Epithelial cell of esophagus (primary cell): ENCODE measurements around the gene RGMA.
A peak's percentile ranks its signal among the peaks of the same experiment; 100 is the strongest.

Experiments
- DNase-seq: peaks from one replicate; pipeline ENCODE4 v3.0.0; 2010; ENCODE audit warnings: low read depth
- H3K4me3 ChIP-seq: 2 replicates; pipeline ENCODE4 v1.5.1; 2011; ENCODE audit warnings: mild to moderate bottlenecking, low read length, control low read depth
- TF ChIP-seq, protein P1 (sequence below): IDR thresholded peaks from 2 replicates; pipeline ENCODE4 v1.5.1; 2011; ENCODE audit warnings: low read depth, mild to moderate bottlenecking, low read length, control low read depth, inconsistent platforms; ENCODE audit not compliant: insufficient read depth; ENCODE audit errors: missing control alignments

RGMA gene

DNA sequence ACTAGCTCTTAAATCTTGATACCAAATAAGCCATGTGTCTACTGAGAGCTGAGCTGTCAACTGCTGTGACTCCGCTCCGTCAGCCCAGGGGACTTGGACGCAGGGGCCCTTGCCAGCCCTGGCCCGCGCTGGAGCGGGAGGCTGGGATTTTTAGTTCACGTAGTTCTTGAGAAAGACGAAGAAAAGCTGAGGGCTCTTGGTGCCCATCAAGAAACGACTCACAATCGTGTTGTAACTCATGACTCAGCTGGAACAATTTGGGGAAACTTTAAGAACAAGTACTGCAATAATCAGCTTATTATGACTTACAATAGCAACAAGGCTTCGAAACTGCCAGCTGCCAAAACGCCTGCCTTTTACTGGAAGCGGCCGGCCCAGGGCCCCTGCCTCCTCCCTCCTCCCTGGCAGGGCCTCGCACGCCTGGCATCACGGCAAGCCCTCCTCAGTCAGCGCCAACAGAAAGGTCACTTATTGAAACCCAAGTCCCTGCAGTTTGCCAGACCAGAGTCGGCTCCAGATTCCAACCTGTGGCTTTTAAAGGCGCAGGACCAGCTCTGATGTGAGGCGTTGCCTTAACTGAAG is 60.3 kb downstream of the RGMA start:
- TF ChIP-seq, protein P1, sequence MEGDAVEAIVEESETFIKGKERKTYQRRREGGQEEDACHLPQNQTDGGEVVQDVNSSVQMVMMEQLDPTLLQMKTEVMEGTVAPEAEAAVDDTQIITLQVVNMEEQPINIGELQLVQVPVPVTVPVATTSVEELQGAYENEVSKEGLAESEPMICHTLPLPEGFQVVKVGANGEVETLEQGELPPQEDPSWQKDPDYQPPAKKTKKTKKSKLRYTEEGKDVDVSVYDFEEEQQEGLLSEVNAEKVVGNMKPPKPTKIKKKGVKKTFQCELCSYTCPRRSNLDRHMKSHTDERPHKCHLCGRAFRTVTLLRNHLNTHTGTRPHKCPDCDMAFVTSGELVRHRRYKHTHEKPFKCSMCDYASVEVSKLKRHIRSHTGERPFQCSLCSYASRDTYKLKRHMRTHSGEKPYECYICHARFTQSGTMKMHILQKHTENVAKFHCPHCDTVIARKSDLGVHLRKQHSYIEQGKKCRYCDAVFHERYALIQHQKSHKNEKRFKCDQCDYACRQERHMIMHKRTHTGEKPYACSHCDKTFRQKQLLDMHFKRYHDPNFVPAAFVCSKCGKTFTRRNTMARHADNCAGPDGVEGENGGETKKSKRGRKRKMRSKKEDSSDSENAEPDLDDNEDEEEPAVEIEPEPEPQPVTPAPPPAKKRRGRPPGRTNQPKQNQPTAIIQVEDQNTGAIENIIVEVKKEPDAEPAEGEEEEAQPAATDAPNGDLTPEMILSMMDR = no peak
- no peak overlapping the region for H3K4me3 ChIP-seq
- peak; percentile 95 for DNase-seq

DNA sequence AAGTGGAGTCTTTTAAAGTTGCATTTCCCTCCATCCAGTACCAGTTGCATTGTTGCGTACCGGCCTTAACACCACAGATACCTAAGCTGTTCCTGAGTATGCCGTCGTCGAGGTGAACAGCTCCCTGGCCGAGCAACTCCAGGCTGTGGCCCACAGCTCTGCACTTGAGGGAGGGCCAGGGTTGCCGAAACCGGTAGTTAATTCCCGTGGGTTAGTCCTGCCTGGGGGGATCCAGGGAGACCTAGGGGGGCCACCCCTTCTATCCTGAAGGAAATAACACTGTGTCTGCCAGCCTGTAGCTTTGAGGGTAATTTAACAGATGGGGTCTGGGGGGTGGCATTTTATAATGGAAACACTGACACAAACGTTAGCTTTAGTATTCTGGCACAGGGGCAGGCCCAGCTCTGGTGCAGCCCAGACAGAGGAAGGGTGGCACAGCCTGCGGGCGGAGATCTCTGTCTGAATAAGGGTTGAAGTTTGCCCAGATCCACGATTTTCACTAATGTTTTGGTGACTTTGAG is 60.8 kb downstream of the RGMA start:
- no peak overlapping the region for H3K4me3 ChIP-seq
- TF ChIP-seq, protein P1 = no peak
- DNase-seq = no peak

DNA sequence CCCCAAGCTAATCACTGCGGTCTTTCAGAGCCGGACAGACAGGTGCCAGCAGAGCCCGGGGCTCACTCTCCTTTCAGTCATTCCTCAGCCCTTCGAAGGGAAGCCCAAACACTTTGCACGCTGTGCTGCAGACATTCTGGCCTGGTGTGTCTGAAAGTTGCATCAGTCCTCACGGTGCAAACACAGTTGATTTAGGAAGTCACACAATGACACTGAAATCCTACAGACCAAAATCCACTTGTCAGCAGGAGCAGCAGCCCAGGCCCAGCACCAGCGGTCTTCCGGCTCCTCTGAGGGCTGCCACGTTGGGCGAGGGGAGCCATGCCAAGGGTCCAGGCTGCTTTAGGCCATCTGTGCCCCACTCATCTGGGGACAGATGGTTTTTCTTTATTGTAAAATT is 61.6 kb downstream of the RGMA start:
- TF ChIP-seq, protein P1 = no peak
- DNase-seq = no peak
- no peak overlapping the region for H3K4me3 ChIP-seq

DNA sequence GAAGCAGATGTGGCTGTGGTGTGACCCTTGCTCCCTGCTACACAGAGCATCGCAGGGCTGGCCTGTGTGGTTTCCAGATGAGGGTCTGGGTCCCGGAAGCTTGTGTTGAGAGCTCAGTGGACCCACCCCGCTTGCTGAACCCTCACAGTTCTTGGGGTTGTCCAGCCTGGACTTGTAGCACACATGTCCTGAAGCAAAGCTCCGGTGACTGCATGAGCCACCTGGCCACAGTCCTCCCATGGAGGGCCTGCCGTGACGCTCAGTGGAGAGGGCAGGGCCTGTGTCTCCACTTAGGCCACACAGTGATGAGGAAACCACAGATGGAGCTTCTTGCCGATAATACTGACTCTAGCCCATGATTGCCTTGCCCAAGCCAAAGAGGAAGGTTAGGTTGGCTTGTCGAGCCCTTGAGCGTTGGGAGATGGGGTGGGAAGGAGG is 62.6 kb downstream of the RGMA start:
- no peak overlapping the region for H3K4me3 ChIP-seq
- TF ChIP-seq, protein P1 = no peak
- DNase-seq = no peak

DNA sequence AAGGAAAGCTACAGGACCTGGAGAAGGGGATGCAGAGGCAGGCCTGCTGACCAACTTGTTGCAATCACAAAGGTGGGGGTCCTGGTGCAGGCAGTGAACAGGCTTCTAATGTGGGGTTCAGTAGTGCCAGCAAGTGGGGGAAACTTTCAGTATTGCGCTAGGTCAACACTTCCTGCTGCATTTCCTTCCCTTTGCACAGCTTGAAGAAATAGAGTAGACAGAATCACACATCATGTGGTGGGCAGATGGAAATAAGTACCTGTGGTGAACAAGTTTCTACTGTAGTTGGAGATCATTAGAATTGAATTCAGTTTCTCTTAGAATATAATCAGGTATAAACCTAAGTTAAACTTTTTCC is 63.4 kb downstream of the RGMA start:
- no peak overlapping the region for H3K4me3 ChIP-seq
- TF ChIP-seq, protein P1 = no peak
- no peak for DNase-seq

DNA sequence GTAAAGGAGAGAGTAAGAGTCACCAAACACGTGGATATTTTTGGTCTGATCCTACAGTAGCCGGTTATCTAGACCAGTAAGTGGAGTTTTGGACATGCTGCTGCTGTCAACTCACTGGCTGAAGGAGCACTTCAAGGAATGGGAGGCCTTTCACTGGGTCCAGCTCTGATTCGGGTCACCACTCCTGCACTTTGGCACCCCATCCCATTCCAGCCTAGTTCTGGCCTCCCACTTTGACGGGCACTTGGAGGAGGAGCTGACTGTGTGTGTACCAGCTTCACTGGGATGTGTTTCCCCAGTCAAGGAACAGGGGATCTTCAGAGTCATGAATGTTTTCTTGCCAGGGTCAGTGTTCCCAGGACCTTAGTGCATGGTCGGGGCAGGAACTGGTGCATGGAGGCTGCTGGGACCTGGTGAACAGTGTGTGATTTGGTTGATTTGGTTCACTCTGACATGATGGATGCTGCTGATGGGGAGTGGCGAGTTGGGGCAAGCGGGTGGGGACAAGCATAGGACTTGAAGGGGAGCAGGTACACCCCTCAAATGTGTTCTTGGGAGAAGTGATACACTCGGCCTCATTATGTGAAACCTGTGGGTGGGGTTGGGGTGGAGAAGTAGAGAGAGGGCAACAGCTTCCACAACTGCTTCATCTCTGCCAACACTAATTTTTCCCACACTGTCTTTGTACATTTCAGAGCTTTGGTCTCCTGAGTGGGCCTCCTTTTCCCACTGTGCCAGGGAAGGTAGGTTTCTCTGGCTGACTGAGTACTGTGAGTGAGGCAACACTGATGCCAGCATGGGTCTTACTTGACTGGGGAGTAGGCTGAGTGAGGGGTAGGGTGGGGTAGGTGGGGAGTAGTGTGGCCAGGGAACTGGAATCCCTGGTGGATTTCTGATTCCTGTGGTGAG is 64.0 kb downstream of the RGMA start:
- no peak for DNase-seq
- no peak overlapping the region for H3K4me3 ChIP-seq
- TF ChIP-seq, protein P1 = no peak

DNA sequence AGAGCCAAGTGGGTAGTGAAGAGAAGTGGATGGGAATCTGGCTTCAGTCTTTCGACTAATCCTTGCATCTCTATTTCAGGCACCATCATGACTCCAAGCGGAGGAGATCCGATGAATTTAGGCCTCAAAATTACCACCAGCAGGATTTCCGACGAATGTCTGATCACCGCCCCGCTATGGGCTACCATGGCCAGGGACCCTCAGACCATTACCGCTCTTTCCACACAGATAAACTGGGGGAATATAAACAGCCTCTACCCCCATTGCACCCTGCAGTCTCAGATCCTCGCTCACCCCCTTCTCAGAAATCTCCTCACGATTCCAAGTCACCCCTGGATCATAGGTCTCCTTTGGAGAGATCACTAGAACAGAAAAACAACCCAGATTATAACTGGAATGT is 64.7 kb downstream of the RGMA start:
- no peak for DNase-seq
- H3K4me3 ChIP-seq = no peak overlapping the region

More for the DNA sequence above, 64.7 kb downstream of the RGMA start:
- TF ChIP-seq, protein P1 = no peak
